Fibroblast of lung (primary cell): ENCODE data around the gene KIF4A. TPM values are rescaled to one million over a fixed set of nuclear protein-coding genes. Genes with fewer than 3 reads are reported as not detected.
A peak's percentile ranks its signal among the peaks of the same experiment; 100 is the strongest.
"Not testable (repeated sequence)": the region's sequence is repeated elsewhere in the genome, so short reads cannot be mapped to it uniquely, and the experiment has no call there.

Source experiments
- DNase-seq, 2 donors: peaks; one replicate each; pipeline versions ENCODE4 v3.0.0 to v3.0.0-alpha.2; 2010; ENCODE audit warnings: low read depth in 2 of 2
- H2AFZ ChIP-seq: 2 replicates; pipeline ENCODE4 v1.5.1; 2012; ENCODE audit warnings: low read length, control low read depth, inconsistent platforms
- H3K27ac ChIP-seq: 2 replicates; pipeline ENCODE4 v1.5.1; 2011; ENCODE audit warnings: low read length, control low read depth; ENCODE audit not compliant: insufficient read depth
- H3K27me3 ChIP-seq: 2 replicates; pipeline ENCODE4 v1.5.1; 2011; ENCODE audit warnings: mild to moderate bottlenecking, low read length; ENCODE audit not compliant: control insufficient read depth, insufficient read depth
- H3K36me3 ChIP-seq: 2 replicates; pipeline ENCODE4 v1.5.1; 2011; ENCODE audit warnings: low read length; ENCODE audit not compliant: control insufficient read depth, insufficient read depth
- H3K4me1 ChIP-seq: 2 replicates; pipeline ENCODE4 v1.5.1; 2011; ENCODE audit warnings: low read length; ENCODE audit not compliant: control insufficient read depth, insufficient read depth; ENCODE audit errors: extremely low read depth
- H3K4me2 ChIP-seq: 2 replicates; pipeline ENCODE4 v1.5.1; 2011; ENCODE audit warnings: low read length, control low read depth; ENCODE audit not compliant: insufficient read depth; ENCODE audit errors: extremely low read depth
- H3K4me3 ChIP-seq, 4 experiments: fragments of 200-600 bp in 1 of 4; sonication (generic) in 1 of 4; replicated peaks in 1 of 4; 2 replicates each; pipeline ENCODE4 v1.5.1; 2011 to 2016; ENCODE audit warnings: low read length in 4 of 4, low read depth in 3 of 4, mild to moderate bottlenecking in 3 of 4, control low read depth in 2 of 4, inconsistent platforms in 1 of 4, mixed read lengths in 1 of 4; ENCODE audit not compliant: insufficient read depth in 1 of 4; ENCODE audit errors: control extremely low read depth in 1 of 4
- H3K79me2 ChIP-seq: 2 replicates; pipeline ENCODE4 v1.5.1; 2012; ENCODE audit warnings: mild to moderate bottlenecking, low read length, inconsistent platforms; ENCODE audit not compliant: control insufficient read depth, insufficient read depth
- H3K9ac ChIP-seq: 2 replicates; pipeline ENCODE4 v1.5.1; 2011; ENCODE audit warnings: mild to moderate bottlenecking, low read length, control low read depth; ENCODE audit not compliant: insufficient read depth
- H3K9me3 ChIP-seq: 2 replicates; pipeline ENCODE4 v1.5.1; 2012; ENCODE audit warnings: low read depth, low read length; ENCODE audit not compliant: control insufficient read depth, insufficient read depth
- H4K20me1 ChIP-seq: 2 replicates; pipeline ENCODE4 v1.5.1; 2011; ENCODE audit warnings: low read length; ENCODE audit not compliant: control insufficient read depth, insufficient read depth; ENCODE audit errors: extremely low read depth
- CTCF ChIP-seq, 2 donors: IDR thresholded peaks in 1 of 2; conservative IDR thresholded peaks in 1 of 2; 1 replicate in 1 of 2; 2 replicates in 1 of 2; pipeline ENCODE4 v1.5.1; 2011 to 2012; ENCODE audit warnings: low read length in 2 of 2, control low read depth in 1 of 2, inconsistent platforms in 1 of 2, low read depth in 1 of 2, mild to moderate bottlenecking in 1 of 2
- EZH2 ChIP-seq: IDR thresholded peaks from 2 replicates; pipeline ENCODE4 v1.5.1; 2012; ENCODE audit warnings: low read length, control low read depth, mild to moderate bottlenecking; ENCODE audit errors: missing control alignments
- polyA minus RNA-seq: library from RNA; depleted of rRNA, polyadenylated mRNA; stranded (reverse); fragments of >200 nt; gene quantifications from 2 replicates; pipeline ENCODE4 v1.2.3, GENCODE V29; 2011; ENCODE audit warnings: low replicate concordance
- polyA plus RNA-seq, 2 donors: library from polyadenylated mRNA; depleted of rRNA in 1 of 2; stranded (reverse) in 1 of 2; unstranded in 1 of 2; fragments of >200 nt; gene quantifications; 2 replicates each; pipeline ENCODE4 v1.2.1, GENCODE V29; 2011 to 2012; ENCODE audit warnings: missing spikeins in 1 of 2
- total RNA-seq: library from RNA; depleted of rRNA; stranded (reverse); fragments of >200 nt; gene quantifications from 2 replicates; pipeline ENCODE4 v1.2.1, GENCODE V29; 2014

KIF4A gene
- total RNA-seq (1.8 and 5.6 TPM in 2 replicates), polyA plus RNA-seq (7.1 and 23.0 TPM in 2 replicates), polyA minus RNA-seq (1.8 and 9.4 TPM in 2 replicates)
- polyA plus RNA-seq (2012), result 4.9 and 17.6 TPM in 2 replicates

- peak; percentile 77 to 79 for DNase-seq
- TF ChIP-seq EZH2, result no peak
- no peak for TF ChIP-seq CTCF (conservative IDR thresholded peaks at IDR 0.05 in 1 of 2, IDR thresholded peaks at IDR 0.05 in 1 of 2; ENCODE audit: low read depth in 1 of 2, low read length in 2 of 2)
- H3K36me3 ChIP-seq, result peaks cover 3% of the 10 kb centered on the region
- peak within 1 kb of the TSS; percentile 85 for H3K4me2 ChIP-seq
- no peaks in the 10 kb centered on the region for H3K4me1 ChIP-seq
- peak within 1 kb of the TSS; percentile 62 to 89 (median 73) for H3K4me3 ChIP-seq
- H3K9me3 ChIP-seq, result no peaks in the 10 kb centered on the region
- peaks cover 44% of the 10 kb centered on the region for H3K79me2 ChIP-seq
- peak within 1 kb of the TSS; percentile 80 for H2AFZ ChIP-seq
- H4K20me1 ChIP-seq, result no peaks in the 10 kb centered on the region
- no peaks in the 10 kb centered on the region for H3K27me3 ChIP-seq
- H3K27ac ChIP-seq, result peak within 1 kb of the TSS; percentile 74
- H3K9ac ChIP-seq, result peak within 1 kb of the TSS; percentile 53
These were observed at the start of gene KIF4A, which contains the start of gene PDZD11 for GRCh38 chrX:70289793-70290770. KIF4A (plus strand) TSS chrX:70290104; CDS start chrX:70290459, 355 bp downstream. PDZD11 (minus strand) TSS chrX:70289927; CDS start chrX:70289341, 586 bp downstream.

GRCh38 chrX:70240751-70241150, 49.2 kb upstream of the KIF4A start:
- H3K36me3 ChIP-seq, result no peaks in the 10 kb centered on the region
- no peaks in the 10 kb centered on the region for H3K79me2 ChIP-seq
- H2AFZ ChIP-seq, result no peak overlapping the region
- no peak overlapping the region for H3K4me2 ChIP-seq
- H3K27ac ChIP-seq, result no peak overlapping the region
- no peaks in the 10 kb centered on the region for H4K20me1 ChIP-seq
- H3K9me3 ChIP-seq, result no peaks in the 10 kb centered on the region
- H3K9ac ChIP-seq, result no peak overlapping the region
- no peak for TF ChIP-seq CTCF (conservative IDR thresholded peaks at IDR 0.05 in 1 of 2, IDR thresholded peaks at IDR 0.05 in 1 of 2; ENCODE audit: low read depth in 1 of 2, low read length in 2 of 2)
- no peak for TF ChIP-seq EZH2
- no peak for DNase-seq
- no peaks in the 10 kb centered on the region for H3K27me3 ChIP-seq
- no peaks in the 10 kb centered on the region for H3K4me1 ChIP-seq
- H3K4me3 ChIP-seq, result no peak overlapping the region

- no peak for DNase-seq
- Histone ChIP-seq H4K20me1 (no peaks in the 10 kb centered on the region), H3K9me3 (no peaks in the 10 kb centered on the region), H3K27me3 (no peaks in the 10 kb centered on the region), H3K9ac (no peak overlapping the region), H3K27ac (no peak overlapping the region), H3K4me3 (no peak overlapping the region), H2AFZ (no peak overlapping the region), H3K79me2 (no peaks in the 10 kb centered on the region), H3K4me1 (no peaks in the 10 kb centered on the region), H3K4me2 (no peak overlapping the region), H3K36me3 (no peaks in the 10 kb centered on the region)
- TF ChIP-seq CTCF (conservative IDR thresholded peaks at IDR 0.05 in 1 of 2, IDR thresholded peaks at IDR 0.05 in 1 of 2; ENCODE audit: low read depth in 1 of 2, low read length in 2 of 2) (no peak), EZH2 (no peak)
These were observed 48.4 kb upstream of the KIF4A start for GRCh38 chrX:70241501-70241900.

GRCh38 chrX:70243601-70244000, 46.3 kb upstream of the KIF4A start:
- DNase-seq, result peak in 1 of 2 donors; percentile 21
- H3K36me3 ChIP-seq, H3K9me3 ChIP-seq, H2AFZ ChIP-seq, H3K79me2 ChIP-seq, H3K27me3 ChIP-seq, H3K4me2 ChIP-seq, H3K27ac ChIP-seq, H3K4me1 ChIP-seq, H4K20me1 ChIP-seq, H3K4me3 ChIP-seq, H3K9ac ChIP-seq: not testable (repeated sequence)
